CMK (cell line): Measurements from ENCODE around the gene TEX26.

ENCODE experiments used
- DNase-seq: peaks from one replicate; pipeline ENCODE4 v3.0.0-alpha.2; 2010; ENCODE audit warnings: low read depth

TEX26 gene

GRCh38 chr13:31012655-31013024 lies 80.2 kb downstream of the TEX26 start:
- DNase-seq: no peak

GRCh38 chr13:31014456-31014855 lies 82.0 kb downstream of the TEX26 start:
- DNase-seq: no peak

- DNase-seq: no peak
Observed at GRCh38 chr13:31015199-31015598, 82.7 kb downstream of the TEX26 start.

- DNase-seq: no peak
Observed at GRCh38 chr13:31016342-31017325, 84.2 kb downstream of the TEX26 start.

GRCh38 chr13:31018511-31018910 lies 86.1 kb downstream of the TEX26 start:
- no peak for DNase-seq

- DNase-seq: no peak
Observed at GRCh38 chr13:31020996-31021395, 88.5 kb downstream of the TEX26 start.

- no peak for DNase-seq
Observed at GRCh38 chr13:31022288-31022895, 89.9 kb downstream of the TEX26 start.

- DNase-seq: no peak
Observed at GRCh38 chr13:31022928-31023530, 90.6 kb downstream of the TEX26 start.
